Endothelial cell of umbilical vein (primary cell): ENCODE data around the gene SMAD2. TPM values are rescaled to one million over a fixed set of nuclear protein-coding genes. Genes with fewer than 3 reads are reported as not detected.

Experiments used
- BruUV-seq: library from RNA; stranded (reverse); fragments of 400-500 nt; replicated peaks from 2 replicates; lab custom pipeline; 2021; lab: Mats Ljungman, UMichigan
- CTCF ChIA-PET: fragments of 300-600, 350-600 bp; sonication (Branson Sonifier 250); formaldehyde crosslinking; loops from one replicate; lab custom pipeline; 2021; ENCODE audit warnings: antibody characterized with exemption, inconsistent platforms; lab: Charles Lee
- POLR2A ChIA-PET: fragments of 300-600, 350-600 bp; sonication (Branson Sonifier 250); formaldehyde crosslinking; loops from one replicate; lab custom pipeline; 2021; ENCODE audit warnings: antibody characterized with exemption, inconsistent platforms; lab: Charles Lee
- DNase-seq: peaks from one replicate; pipeline ENCODE4 v3.0.0-alpha.2; 2011; ENCODE audit warnings: low read depth, low spot score
- FAIRE-seq: peaks from 2 replicates; lab custom pipeline; 2011; peaks lifted over from hg19 to GRCh38; lab: Jason Lieb, UNC
- H2AFZ ChIP-seq: 2 replicates; pipeline ENCODE4 v1.6.0; 2012; ENCODE audit warnings: low read depth, low read length, control low read depth, inconsistent platforms
- H3K27ac ChIP-seq: 2 replicates; pipeline ENCODE4 v1.5.1; 2011; ENCODE audit warnings: low read depth, mild to moderate bottlenecking, control low read depth, low read length, moderate library complexity; ENCODE audit not compliant: insufficient read depth
- H3K27me3 ChIP-seq, 2 experiments: 2 replicates each; pipeline versions ENCODE4 v1.6.0 to v1.6.1; 2011; ENCODE audit warnings: low read length in 2 of 2, mixed read lengths in 1 of 2; ENCODE audit not compliant: control insufficient read depth in 2 of 2, insufficient read depth in 2 of 2
- H3K36me3 ChIP-seq, 2 experiments: 2 replicates in 1 of 2; 3 replicates in 1 of 2; pipeline ENCODE4 v1.5.1; 2011; ENCODE audit warnings: low read length in 2 of 2, mild to moderate bottlenecking in 1 of 2, moderate library complexity in 1 of 2; ENCODE audit not compliant: control insufficient read depth in 2 of 2, insufficient read depth in 2 of 2; ENCODE audit errors: extremely low read depth in 1 of 2
- H3K4me1 ChIP-seq: 3 replicates; pipeline ENCODE4 v1.5.1; 2011; ENCODE audit warnings: mild to moderate bottlenecking, low read length; ENCODE audit not compliant: control insufficient read depth, insufficient read depth; ENCODE audit errors: extremely low read depth
- H3K4me2 ChIP-seq: 2 replicates; pipeline ENCODE4 v1.6.1; 2011; ENCODE audit warnings: low read length, control low read depth, mixed read lengths; ENCODE audit not compliant: insufficient read depth
- H3K4me3 ChIP-seq, 3 experiments: fragments of 200-600 bp in 1 of 3; sonication (generic), shearing (Covaris generic) in 1 of 3; replicated peaks in 1 of 3; 2 replicates each; pipeline ENCODE4 v1.5.1; 2011 to 2016; ENCODE audit warnings: control low read depth in 3 of 3, low read length in 3 of 3, mild to moderate bottlenecking in 2 of 3, inconsistent platforms in 1 of 3, low read depth in 1 of 3, moderate library complexity in 1 of 3; ENCODE audit not compliant: insufficient read depth in 1 of 3
- H3K79me2 ChIP-seq: 2 replicates; pipeline ENCODE4 v1.6.0; 2012; ENCODE audit warnings: low read length, inconsistent platforms; ENCODE audit not compliant: control insufficient read depth, insufficient read depth
- H3K9ac ChIP-seq: replicated peaks from 2 replicates; pipeline ENCODE3; 2011; ENCODE audit warnings: low read length, control low read depth; ENCODE audit not compliant: insufficient read depth; ENCODE audit errors: extremely low read depth
- H3K9me1 ChIP-seq: replicated peaks from 3 replicates; pipeline ENCODE4 v1.6.0; 2011; ENCODE audit warnings: mild to moderate bottlenecking, low read length; ENCODE audit not compliant: control insufficient read depth, insufficient read depth; ENCODE audit errors: extremely low read depth
- H3K9me3 ChIP-seq: replicated peaks from 2 replicates; pipeline ENCODE4 v1.5.1; 2012; ENCODE audit warnings: low read length, inconsistent platforms; ENCODE audit not compliant: control insufficient read depth, insufficient read depth
- H4K20me1 ChIP-seq: replicated peaks from 2 replicates; pipeline ENCODE3; 2011; ENCODE audit warnings: mild to moderate bottlenecking, low read length; ENCODE audit not compliant: control insufficient read depth, insufficient read depth; ENCODE audit errors: extremely low read depth
- FOS ChIP-seq: IDR thresholded peaks from 2 replicates; pipeline ENCODE4 v1.6.1; 2011; ENCODE audit warnings: mild to moderate bottlenecking, low read length, moderate library complexity, borderline replicate concordance; ENCODE audit not compliant: insufficient read depth
- JUN ChIP-seq: IDR thresholded peaks from 2 replicates; pipeline ENCODE4 v1.6.1; 2011; ENCODE audit warnings: borderline replicate concordance, low read depth; ENCODE audit not compliant: insufficient read length, insufficient read depth
- POLR2A ChIP-seq: IDR thresholded peaks from 2 replicates; pipeline ENCODE4 v1.6.1; 2012; ENCODE audit warnings: low read depth, mild to moderate bottlenecking, control low read depth, low read length
- POLR2AphosphoS5 ChIP-seq: IDR thresholded peaks from 2 replicates; pipeline ENCODE4 v1.6.1; 2012; ENCODE audit warnings: low read depth, mild to moderate bottlenecking, control low read depth, low read length, moderate library complexity; ENCODE audit not compliant: insufficient read depth
- dilution Hi-C: fragments of 300-500 bp; cut with MboI; formaldehyde crosslinking; loops from one replicate; pipeline ENCODE4 v1.15.0; 2019; ENCODE audit warnings: low sequenced_read_pairs; ENCODE audit not compliant: extremely low pct_ligation_motif_present
- intact Hi-C: fragments of 100-400 bp; cut with micrococcal nuclease; formaldehyde crosslinking; loops from one replicate; pipeline ENCODE4 v1.10.0; 2022
- polyA plus RNA-seq, 4 experiments: library from polyadenylated mRNA; depleted of rRNA in 3 of 4; stranded (reverse) in 3 of 4; unstranded in 1 of 4; fragments of >200 nt; gene quantifications; 2 replicates each; pipeline versions ENCODE4 v1.2.1 to v1.2.3, GENCODE V29; 2011 to 2012; ENCODE audit warnings: missing spikeins in 1 of 4
- total RNA-seq: library from RNA; stranded (reverse); gene quantifications from 2 replicates; pipeline ENCODE4 v1.2.3, GENCODE V29; 2021
- TF ChIP-seq, protein P1 (sequence below): IDR thresholded peaks from 2 replicates; pipeline ENCODE4 v1.6.1; 2011; ENCODE audit not compliant: insufficient read depth, insufficient read length

SMAD2 gene
- total and polyA plus RNA-seq, 2 donors (not counting 3 experiments of a cell fraction or from before 2014, with no cell fraction given) = 40.3 to 123 TPM

DNA sequence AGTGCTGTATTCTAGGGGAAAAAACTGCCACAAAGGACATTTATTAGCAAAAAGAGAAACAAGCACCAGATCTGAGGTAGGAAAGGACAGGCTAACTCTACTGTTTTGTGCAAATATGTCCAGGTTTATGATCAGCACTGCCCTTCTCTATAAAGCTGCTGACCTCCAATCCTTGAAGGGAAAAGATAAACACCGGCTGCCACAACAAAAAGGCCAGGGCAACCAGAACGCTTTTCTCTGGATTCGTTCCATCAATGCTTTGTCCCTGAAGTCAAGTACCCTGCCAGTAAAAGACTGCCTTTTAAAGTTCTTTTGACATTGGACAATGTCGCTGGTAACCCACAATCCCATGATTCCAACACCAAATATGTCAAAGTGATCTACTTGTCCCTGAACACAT lies 21.0 kb downstream of the SMAD2 start:
- FAIRE-seq = no peak
- POLR2A ChIA-PET = no interaction called here

DNA sequence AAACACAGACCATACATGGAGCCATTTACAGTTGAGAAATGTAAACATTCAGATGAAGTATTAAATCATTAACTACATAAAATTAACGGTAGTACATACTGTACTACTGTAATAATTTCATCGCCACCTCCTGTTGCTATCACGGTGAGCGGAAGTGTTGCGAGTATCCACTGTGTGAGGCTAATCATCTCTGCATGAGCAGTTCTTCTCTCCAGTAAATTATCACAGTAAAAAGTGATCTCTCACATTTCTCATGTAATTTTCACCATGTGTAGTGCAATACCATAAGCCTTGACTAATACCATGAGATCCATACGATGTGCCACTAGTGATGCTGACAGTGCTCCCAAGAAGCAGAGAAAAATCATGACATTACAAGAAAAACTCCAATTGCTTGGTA lies 21.9 kb downstream of the SMAD2 start:
- Histone ChIP-seq H3K36me3 (no peaks in the 10 kb centered on the region), H3K79me2 (peaks cover 98% of the 10 kb centered on the region), H3K4me1 (no peaks in the 10 kb centered on the region), H3K27ac (no peak overlapping the region), H3K4me3 (no peak overlapping the region), H3K27me3 (no peaks in the 10 kb centered on the region), H4K20me1 (peaks cover 35% of the 10 kb centered on the region), H3K9me3 (no peaks in the 10 kb centered on the region), H3K9ac (no peak overlapping the region), H3K4me2 (no peak overlapping the region), H3K9me1 (no peaks in the 10 kb centered on the region), H2AFZ (no peak overlapping the region)
- no TSS peak for BruUV-seq
- TF ChIP-seq POLR2A (no peak), POLR2AphosphoS5 (no peak), FOS (no peak), JUN (no peak)
- TF ChIP-seq, protein P1, sequence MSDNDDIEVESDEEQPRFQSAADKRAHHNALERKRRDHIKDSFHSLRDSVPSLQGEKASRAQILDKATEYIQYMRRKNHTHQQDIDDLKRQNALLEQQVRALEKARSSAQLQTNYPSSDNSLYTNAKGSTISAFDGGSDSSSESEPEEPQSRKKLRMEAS = no peak
- dilution Hi-C loops (no loop called here), intact Hi-C loops (no loop called here)
- FAIRE-seq (no peak), DNase-seq (no peak)
- ChIA-PET CTCF (interaction anchor here (1.0 kb wide), 1 partner anchor 15 kb away, joined by 3 read pairs; no protein-coding TSS in a partner anchor), POLR2A (no interaction called here)

More for the DNA sequence above, 21.0 kb downstream of the SMAD2 start:
- DNase-seq = peak; percentile 55
- Histone ChIP-seq H3K9me3 (no peaks in the 10 kb centered on the region), H2AFZ (no peak overlapping the region), H3K27me3 (no peaks in the 10 kb centered on the region), H4K20me1 (peaks cover 37% of the 10 kb centered on the region), H3K4me1 (no peaks in the 10 kb centered on the region), H3K4me2 (no peak overlapping the region), H3K79me2 (peaks cover 98% of the 10 kb centered on the region), H3K9ac (no peak overlapping the region), H3K9me1 (no peaks in the 10 kb centered on the region), H3K36me3 (no peaks in the 10 kb centered on the region), H3K4me3 (no peak overlapping the region), H3K27ac (no peak overlapping the region)
- intact Hi-C loops = no loop called here
- no TSS peak for BruUV-seq
- CTCF ChIA-PET = interaction anchor here (1.1 kb wide), 1 partner anchor 16 kb away, joined by 3 read pairs; no protein-coding TSS in a partner anchor
- dilution Hi-C loops = no loop called here
- TF ChIP-seq JUN = no peak
- no peak for TF ChIP-seq POLR2AphosphoS5
- TF ChIP-seq POLR2A = no peak
